HEK293T (cell line): ENCODE data around the gene KIF5A.
"Not testable (repeated sequence)": the region's sequence is repeated elsewhere in the genome, so short reads cannot be mapped to it uniquely, and the experiment has no call there.

ENCODE experiments used
- CTCF ChIA-PET: fragments of 350-600 bp; formaldehyde crosslinking; extraction: SDS; loops from one replicate; lab custom pipeline; 2021; ENCODE audit warnings: antibody characterized with exemption, inconsistent platforms; lab: Yijun Ruan, JAX
- POLR2A ChIA-PET: fragments of 350-600 bp; formaldehyde crosslinking; extraction: SDS; loops from one replicate; lab custom pipeline; 2020; ENCODE audit warnings: antibody characterized with exemption, inconsistent platforms; lab: Yijun Ruan, JAX
- DNase-seq: peaks from one replicate; pipeline ENCODE4 v3.0.0; 2012; ENCODE audit warnings: mixed read lengths; ENCODE audit errors: extremely low spot score
- ARNT ChIP-seq: fragments of 450-650 bp; IDR thresholded peaks from 2 replicates; pipeline ENCODE4 v1.6.1; 2017; ENCODE audit warnings: mild to moderate bottlenecking
- BHLHE40 ChIP-seq: fragments of 450-650 bp; IDR thresholded peaks from 2 replicates; pipeline ENCODE4 v1.6.1; 2016; ENCODE audit warnings: mild to moderate bottlenecking, moderate library complexity, borderline replicate concordance
- CTBP1 ChIP-seq: fragments of 450-650 bp; IDR thresholded peaks from 2 replicates; pipeline ENCODE4 v1.6.1; 2016; ENCODE audit warnings: borderline replicate concordance
- ELF4 ChIP-seq: fragments of 450-650 bp; IDR thresholded peaks from 2 replicates; pipeline ENCODE4 v1.6.1; 2017; ENCODE audit warnings: antibody characterized with exemption
- FOXA1 ChIP-seq: fragments of 450-650 bp; IDR thresholded peaks from 2 replicates; pipeline ENCODE4 v1.6.1; 2016; ENCODE audit warnings: mild to moderate bottlenecking
- FOXK2 ChIP-seq: fragments of 450-650 bp; IDR thresholded peaks from 2 replicates; pipeline ENCODE4 v1.6.1; 2016; ENCODE audit warnings: mild to moderate bottlenecking
- FOXM1 ChIP-seq: fragments of 450-650 bp; IDR thresholded peaks from 2 replicates; pipeline ENCODE4 v1.6.1; 2017; ENCODE audit warnings: mild to moderate bottlenecking, borderline replicate concordance
- HDGF ChIP-seq: fragments of 450-650 bp; IDR thresholded peaks from 2 replicates; pipeline ENCODE4 v1.6.1; 2017; ENCODE audit warnings: antibody characterized with exemption, borderline replicate concordance
- L3MBTL2 ChIP-seq: fragments of 450-650 bp; conservative IDR thresholded peaks from 2 replicates; pipeline ENCODE4 v1.6.1; 2016; ENCODE audit warnings: mild to moderate bottlenecking
- LEF1 ChIP-seq: fragments of 450-650 bp; IDR thresholded peaks from 2 replicates; pipeline ENCODE4 v1.6.1; 2017; ENCODE audit warnings: mild to moderate bottlenecking, borderline replicate concordance
- NFRKB ChIP-seq: fragments of 450-650 bp; IDR thresholded peaks from 2 replicates; pipeline ENCODE4 v1.6.1; 2016; ENCODE audit warnings: mild to moderate bottlenecking, moderate library complexity
- SP1 ChIP-seq: fragments of 450-650 bp; IDR thresholded peaks from 2 replicates; pipeline ENCODE4 v1.6.1; 2017
- SUZ12 ChIP-seq: fragments of 450-650 bp; IDR thresholded peaks from 2 replicates; pipeline ENCODE4 v1.6.1; 2016; ENCODE audit warnings: mild to moderate bottlenecking
- TARDBP ChIP-seq: fragments of 450-650 bp; IDR thresholded peaks from 2 replicates; pipeline ENCODE4 v1.6.1; 2016
- ZNF384 ChIP-seq: fragments of 450-650 bp; IDR thresholded peaks from 2 replicates; pipeline ENCODE4 v1.6.1; 2016
- TF ChIP-seq, protein P1 (sequence below): fragments of 450-650 bp; IDR thresholded peaks from 2 replicates; pipeline ENCODE4 v1.6.1; 2016

Gene KIF5A

DNA sequence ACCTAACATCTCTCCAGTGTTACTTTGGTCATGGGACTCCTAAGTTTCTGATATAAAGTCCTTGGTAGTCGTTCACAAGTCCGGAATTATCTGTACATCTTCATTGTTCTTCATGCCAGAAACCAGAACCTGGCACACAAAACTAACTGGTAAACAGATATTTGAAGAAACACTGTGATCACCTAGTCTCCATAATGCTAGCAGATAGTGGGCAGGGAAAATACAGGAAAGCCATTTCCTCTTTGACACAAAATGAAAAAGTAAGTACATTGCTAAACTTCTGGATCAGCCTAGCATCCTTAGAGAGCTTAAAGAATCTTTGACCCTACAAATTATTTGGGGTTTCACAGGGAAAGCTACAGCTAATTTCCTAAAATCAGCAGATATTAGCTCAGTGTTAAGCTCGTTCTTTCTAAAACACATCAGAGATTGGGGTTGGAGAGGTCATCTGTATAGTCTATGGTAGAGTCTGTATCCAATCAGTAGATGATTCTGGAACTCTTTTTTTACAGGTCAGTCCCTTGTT, 34.4 kb upstream of the KIF5A start:
- TF ChIP-seq BHLHE40 (no peak), TARDBP (no peak), NFRKB (no peak), FOXM1 (no peak), LEF1 (no peak), FOXA1 (no peak), FOXK2 (no peak), ZNF384 (no peak), HDGF (no peak), SP1 (no peak), ELF4 (no peak), SUZ12 (no peak), CTBP1 (no peak)
- TF ChIP-seq, protein P1, sequence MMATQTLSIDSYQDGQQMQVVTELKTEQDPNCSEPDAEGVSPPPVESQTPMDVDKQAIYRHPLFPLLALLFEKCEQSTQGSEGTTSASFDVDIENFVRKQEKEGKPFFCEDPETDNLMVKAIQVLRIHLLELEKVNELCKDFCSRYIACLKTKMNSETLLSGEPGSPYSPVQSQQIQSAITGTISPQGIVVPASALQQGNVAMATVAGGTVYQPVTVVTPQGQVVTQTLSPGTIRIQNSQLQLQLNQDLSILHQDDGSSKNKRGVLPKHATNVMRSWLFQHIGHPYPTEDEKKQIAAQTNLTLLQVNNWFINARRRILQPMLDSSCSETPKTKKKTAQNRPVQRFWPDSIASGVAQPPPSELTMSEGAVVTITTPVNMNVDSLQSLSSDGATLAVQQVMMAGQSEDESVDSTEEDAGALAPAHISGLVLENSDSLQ, result no peak
- CTCF ChIA-PET, result interaction anchor here (1.0 kb wide), 1 partner anchor 57 kb away, joined by 3 read pairs; no protein-coding TSS in a partner anchor
- no peak for DNase-seq
- POLR2A ChIA-PET, result interaction anchor here (0.9 to 3.5 kb wide), 4 partner anchors 9 to 55 kb away, joined by 3 to 20 read pairs (median 4); no protein-coding TSS in a partner anchor

DNA sequence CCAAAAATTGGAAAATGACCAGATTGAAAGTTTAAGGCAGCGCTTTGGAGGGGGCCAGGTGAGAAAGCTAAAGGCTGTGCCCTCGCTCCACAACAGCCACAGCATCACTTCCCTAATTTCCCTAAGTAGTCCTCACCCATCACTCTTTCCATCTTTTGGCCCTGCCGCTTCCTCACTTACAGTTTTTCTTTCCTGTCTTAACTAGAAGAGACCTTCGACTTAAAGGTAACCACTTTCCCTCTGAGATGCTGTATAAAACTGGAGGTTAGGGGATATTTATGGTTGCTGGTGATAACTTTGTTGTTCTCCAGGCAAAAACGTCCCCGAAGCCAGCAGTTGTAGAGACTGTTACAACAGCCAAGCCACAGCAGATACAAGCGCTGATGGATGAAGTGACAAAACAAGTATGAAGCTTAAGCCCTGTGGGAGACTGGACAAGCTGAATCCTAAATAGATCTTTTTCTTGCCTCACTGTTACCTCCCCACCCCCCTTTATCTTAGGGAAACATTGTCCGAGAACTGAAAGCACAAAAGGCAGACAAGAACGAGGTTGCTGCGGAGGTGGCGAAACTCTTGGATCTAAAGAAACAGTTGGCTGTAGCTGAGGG, 33.8 kb upstream of the KIF5A start:
- ChIA-PET CTCF (interaction anchor here (1.0 kb wide), 1 partner anchor 57 kb away, joined by 3 read pairs; no protein-coding TSS in a partner anchor), POLR2A (interaction anchor here (0.9 to 3.5 kb wide), 2 partner anchors 13 to 56 kb away, joined by 3 to 20 read pairs; no protein-coding TSS in a partner anchor)
- DNase-seq, result no peak
- TF ChIP-seq TARDBP (no peak), BHLHE40 (no peak), FOXM1 (no peak), CTBP1 (no peak), LEF1 (no peak), ARNT (no peak), FOXA1 (no peak)
- TF ChIP-seq, protein P1, result no peak

DNA sequence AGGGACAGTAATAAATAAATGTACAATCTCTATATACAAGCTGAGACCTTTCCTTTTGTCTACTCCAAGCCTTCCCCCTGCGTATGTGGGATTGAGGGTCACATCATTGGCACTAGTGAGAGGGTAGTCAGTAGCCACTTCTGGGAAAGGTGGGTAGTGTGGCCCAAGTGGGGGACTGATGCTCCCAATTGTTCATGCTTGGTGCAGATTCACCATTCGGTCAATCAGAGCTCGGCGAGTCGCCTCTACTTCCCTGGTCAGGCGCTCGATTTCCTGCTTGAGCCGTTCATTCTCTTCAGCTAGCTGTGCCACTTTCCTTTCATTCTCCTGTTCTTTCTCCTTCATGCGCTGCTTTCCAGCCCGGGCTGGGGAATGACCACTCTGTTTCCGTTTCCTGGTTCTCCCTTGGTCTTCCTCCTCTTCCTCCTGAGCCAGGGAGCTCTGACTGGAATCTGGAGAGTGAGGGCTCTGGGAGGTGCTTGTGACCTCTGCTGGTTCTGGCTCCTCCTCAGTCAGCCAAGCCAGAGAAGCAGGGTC, 33.2 kb upstream of the KIF5A start:
- no peak for TF ChIP-seq HDGF
- TF ChIP-seq FOXK2, result no peak
- TF ChIP-seq SP1, result no peak
- TF ChIP-seq, protein P1, result no peak
- TF ChIP-seq L3MBTL2, result no peak
- no peak for TF ChIP-seq SUZ12
- no peak for TF ChIP-seq FOXM1
- TF ChIP-seq BHLHE40, result no peak
- no peak for TF ChIP-seq ARNT
- no peak for TF ChIP-seq ZNF384
- no peak for TF ChIP-seq LEF1
- no peak for TF ChIP-seq ELF4
- TF ChIP-seq TARDBP, result no peak
- no peak for TF ChIP-seq FOXA1
- no peak for TF ChIP-seq CTBP1
- TF ChIP-seq NFRKB, result no peak
- no peak for DNase-seq
- POLR2A ChIA-PET, result interaction anchor here (0.7 to 3.5 kb wide), 3 partner anchors 14 to 26 kb away, joined by 3 to 20 read pairs (median 4); no protein-coding TSS in a partner anchor
- CTCF ChIA-PET, result no interaction called here

DNA sequence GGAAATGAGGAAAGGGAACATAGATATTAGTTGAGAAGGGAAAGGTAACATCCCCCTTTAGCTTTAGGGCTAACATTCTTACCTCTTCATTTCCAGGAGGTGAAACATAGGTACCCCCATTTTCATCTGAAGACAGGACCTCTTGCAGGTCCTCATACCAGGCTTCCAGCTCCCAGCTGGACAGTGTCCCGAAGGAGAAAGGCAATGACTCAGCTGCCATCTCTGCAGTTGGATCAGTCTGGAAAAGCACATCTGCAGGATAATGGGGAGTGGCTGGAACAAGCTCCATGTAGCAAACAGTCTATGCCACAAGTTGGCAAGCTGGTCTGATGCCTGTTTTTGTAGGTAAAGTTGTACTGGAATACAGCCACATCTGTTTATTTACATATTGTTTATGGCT, 32.7 kb upstream of the KIF5A start:
- DNase-seq, result no peak
- TF ChIP-seq ELF4, result no peak
- TF ChIP-seq ZNF384, result no peak
- no peak for TF ChIP-seq NFRKB
- TF ChIP-seq TARDBP, result no peak
- TF ChIP-seq CTBP1, result no peak
- no peak for TF ChIP-seq HDGF
- no peak for TF ChIP-seq FOXM1
- TF ChIP-seq BHLHE40, result no peak
- TF ChIP-seq ARNT, result no peak
- no peak for TF ChIP-seq SUZ12
- TF ChIP-seq L3MBTL2, result no peak
- TF ChIP-seq SP1, result no peak
- TF ChIP-seq, protein P1, result no peak
- TF ChIP-seq FOXA1, result no peak
- no peak for TF ChIP-seq LEF1
- TF ChIP-seq FOXK2, result no peak
- POLR2A ChIA-PET, result interaction anchor here (0.7 to 3.5 kb wide), 4 partner anchors 10 to 27 kb away, joined by 3 to 20 read pairs (median 4); no protein-coding TSS in a partner anchor
- CTCF ChIA-PET, result no interaction called here

DNA sequence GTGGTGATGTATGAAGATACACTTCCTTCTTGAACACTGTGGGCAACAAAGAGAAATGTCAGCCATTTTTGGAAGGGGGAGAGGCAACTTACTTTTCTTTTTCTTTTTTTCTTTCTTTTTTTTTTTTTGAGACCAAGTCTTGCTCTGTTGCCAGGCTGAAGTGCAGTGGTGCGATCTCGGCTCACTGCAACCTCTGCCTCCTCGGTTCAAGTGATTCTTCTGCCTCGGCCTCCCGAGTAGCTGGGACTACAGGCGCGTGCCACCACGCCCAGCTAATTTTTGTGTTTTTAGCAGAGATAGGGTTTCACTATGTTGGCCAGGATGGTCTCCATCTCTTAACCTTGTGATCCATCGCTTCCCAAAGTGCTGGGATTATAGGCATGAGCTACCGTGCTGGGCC, 32.1 kb upstream of the KIF5A start:
- DNase-seq, CTCF ChIA-PET: not testable (repeated sequence)
- POLR2A ChIA-PET, result interaction anchor here (1.1 to 3.4 kb wide), 3 partner anchors 9 to 28 kb away, joined by 3 to 18 read pairs (median 4); partner anchors contain the start of gene MARS1
